Activated T-cell treated with anti-CD3 and anti-CD28 coated beads, Interleukin-2, amount 50 U/mL, for 72 hours (primary cell): Measurements from ENCODE around the gene G6PC1. TPM values are rescaled to one million over a fixed set of nuclear protein-coding genes. Genes with fewer than 3 reads are reported as not detected.
"Not testable (repeated sequence)": the region's sequence is repeated elsewhere in the genome, so short reads cannot be mapped to it uniquely, and the experiment has no call there.

Source experiments
- ATAC-seq, 2 donors: fragments of 150-1000 bp; cut with Tn5 transposase; replicated peaks in 1 of 2; 2 replicates each; pipeline ENCODE4 v1.10.0; 2021; ENCODE audit warnings: moderate library complexity in 2 of 2, mild to moderate bottlenecking in 1 of 2
- DNase-seq, 2 donors: peaks; one replicate each; pipeline ENCODE4 v3.0.0; 2021 to 2022; ENCODE audit warnings: mixed read lengths in 1 of 2
- H3K27ac Mint-ChIP-seq: one replicate; pipeline ENCODE4 v1.8.0; 2022; ENCODE audit warnings: mild to moderate bottlenecking, moderate library complexity, mixed read lengths
- H3K27me3 Mint-ChIP-seq: one replicate; pipeline ENCODE4 v1.8.0; 2022; ENCODE audit warnings: low read depth, mixed read lengths
- H3K36me3 Mint-ChIP-seq, 2 donors: one replicate each; pipeline ENCODE4 v1.8.0; 2022; ENCODE audit warnings: mixed read lengths in 2 of 2, mild to moderate bottlenecking in 1 of 2; ENCODE audit not compliant: insufficient read depth in 2 of 2
- H3K4me1 Mint-ChIP-seq: one replicate; pipeline ENCODE4 v1.8.0; 2022; ENCODE audit warnings: low read depth, mixed read lengths
- H3K4me3 Mint-ChIP-seq, 2 donors: one replicate each; pipeline ENCODE4 v1.8.0; 2022; ENCODE audit warnings: mild to moderate bottlenecking in 2 of 2, mixed read lengths in 2 of 2, moderate library complexity in 2 of 2
- H3K9me3 Mint-ChIP-seq, 2 donors: one replicate each; pipeline ENCODE4 v1.8.0; 2022; ENCODE audit warnings: mixed read lengths in 2 of 2
- total RNA-seq, 2 donors: library from RNA; stranded (reverse); gene quantifications; one replicate each; pipeline ENCODE4 v1.2.3, GENCODE V29; 2022

Gene G6PC1
- total RNA-seq, 2 donors from 2014 or later: not detected

DNA sequence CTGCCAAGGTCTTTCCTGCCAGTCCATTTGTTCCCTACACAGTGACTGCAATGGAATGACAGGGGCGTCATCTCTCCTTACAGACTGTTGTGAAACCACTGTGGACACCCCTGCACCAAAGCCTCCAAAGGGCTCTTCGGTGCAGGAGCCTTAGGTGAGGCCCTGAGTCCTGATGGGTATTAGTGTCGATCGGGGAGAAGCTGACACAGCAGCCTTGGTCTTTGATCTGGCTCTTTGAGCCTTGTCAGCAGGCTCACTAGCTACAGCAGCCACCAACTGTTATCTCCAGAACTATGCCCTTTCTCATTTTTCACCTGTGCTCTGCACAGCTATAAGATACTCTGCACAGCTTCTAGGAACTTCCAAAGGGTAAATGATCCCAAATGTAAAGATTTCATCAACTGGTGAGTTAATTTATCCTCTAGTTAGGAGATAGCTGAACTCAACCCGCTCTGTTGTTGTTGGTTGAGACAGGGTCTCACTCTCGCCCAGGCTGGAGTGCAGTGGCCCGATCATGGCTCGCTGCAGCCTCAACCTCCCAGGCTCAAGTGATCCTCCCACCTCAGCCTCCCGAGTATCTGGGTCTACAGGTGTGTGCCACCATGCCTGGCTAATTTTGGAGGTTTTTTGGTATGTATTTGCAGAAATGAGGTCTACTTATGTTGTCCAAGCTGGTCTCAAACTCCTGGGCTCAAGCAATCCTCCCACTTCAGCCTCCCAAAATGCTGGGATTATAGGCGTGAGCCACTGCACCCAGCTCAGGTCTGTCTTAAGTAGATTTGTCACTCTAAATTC lies 19.7 kb downstream of the G6PC1 start:
- Mint-ChIP-seq H3K4me3 (no peak overlapping the region), H3K27ac (no peak overlapping the region), H3K4me1 (no peaks in the 10 kb centered on the region), H3K9me3 (no peaks in the 10 kb centered on the region), H3K36me3 (no peaks in the 10 kb centered on the region), H3K27me3 (peaks cover 47% of the 10 kb centered on the region)
- DNase-seq (no peak), ATAC-seq (no peak)

DNA sequence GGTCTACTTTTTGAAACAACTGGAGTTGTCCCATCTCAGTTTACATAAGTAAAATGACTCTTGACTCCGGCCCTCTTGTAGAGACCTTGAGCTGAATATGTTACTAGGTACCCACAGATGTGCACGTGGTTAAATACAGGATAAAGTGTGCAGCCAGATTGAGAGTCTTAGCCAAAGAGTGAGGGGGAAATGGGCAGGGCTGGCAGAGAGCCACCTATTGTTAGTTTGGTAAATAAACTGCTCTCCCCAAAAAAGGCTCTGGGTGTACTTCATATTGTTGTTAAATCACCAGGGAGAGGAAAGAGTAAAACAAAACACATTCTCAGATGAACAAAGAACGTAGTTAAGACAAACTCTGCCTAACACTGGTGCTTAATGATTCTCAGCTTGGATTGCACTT lies 20.3 kb downstream of the G6PC1 start:
- no peak overlapping the region for H3K27ac Mint-ChIP-seq
- no peak for ATAC-seq

DNA sequence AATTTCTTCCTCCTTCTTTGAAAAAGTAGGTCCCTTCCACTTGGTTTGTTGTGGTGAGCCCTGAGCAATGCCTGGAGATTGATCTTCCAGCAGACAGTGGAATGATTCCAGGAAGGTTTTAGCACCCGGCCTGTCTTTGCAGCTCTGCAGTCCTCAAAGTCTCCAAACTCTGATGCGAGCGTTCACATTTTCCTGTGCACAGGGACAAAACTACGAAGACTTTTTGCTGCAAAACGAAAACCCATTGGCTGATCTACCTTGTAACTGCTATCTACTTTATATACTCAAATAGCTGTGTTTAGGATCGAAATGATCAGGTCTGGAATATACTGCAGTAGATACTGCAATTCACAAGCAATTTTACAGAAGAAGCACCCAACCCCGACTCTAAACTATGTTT lies 21.7 kb downstream of the G6PC1 start:
- ATAC-seq (no peak), DNase-seq (no peak)
- H3K4me3 Mint-ChIP-seq: no peak overlapping the region
- H3K9me3 Mint-ChIP-seq: no peaks in the 10 kb centered on the region
- H3K36me3 Mint-ChIP-seq: no peaks in the 10 kb centered on the region
- peaks cover 46% of the 10 kb centered on the region for H3K27me3 Mint-ChIP-seq
- no peak overlapping the region for H3K27ac Mint-ChIP-seq
- H3K4me1 Mint-ChIP-seq: no peaks in the 10 kb centered on the region

More for the DNA sequence above, 20.3 kb downstream of the G6PC1 start:
- no peaks in the 10 kb centered on the region for H3K9me3 Mint-ChIP-seq
- H3K4me1 Mint-ChIP-seq: no peaks in the 10 kb centered on the region
- peaks cover 47% of the 10 kb centered on the region for H3K27me3 Mint-ChIP-seq
- no peaks in the 10 kb centered on the region for H3K36me3 Mint-ChIP-seq
- no peak for DNase-seq
- no peak overlapping the region for H3K4me3 Mint-ChIP-seq

DNA sequence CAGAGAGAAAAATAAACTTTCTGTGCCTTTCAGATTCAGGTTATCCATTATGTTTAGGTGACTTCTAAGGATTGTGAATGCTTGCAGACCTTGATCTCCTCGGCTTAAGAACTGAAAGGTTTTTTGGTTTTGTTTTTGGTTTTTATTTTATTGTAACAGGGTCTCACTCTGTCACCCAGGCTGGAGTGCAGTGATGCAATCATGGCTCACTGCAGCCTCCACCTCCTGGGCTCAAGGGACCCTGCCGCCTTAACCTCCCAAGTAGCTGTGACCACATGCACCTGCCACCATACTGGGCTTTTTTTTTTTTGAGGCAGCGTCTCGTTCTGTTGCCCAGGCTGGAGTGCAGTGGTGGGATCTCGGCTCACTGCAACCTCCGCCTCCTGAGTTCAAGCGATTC lies 22.9 kb downstream of the G6PC1 start:
- not testable (repeated sequence) for H3K36me3 Mint-ChIP-seq, DNase-seq, H3K4me1 Mint-ChIP-seq, H3K9me3 Mint-ChIP-seq, H3K27ac Mint-ChIP-seq, H3K4me3 Mint-ChIP-seq, ATAC-seq
- H3K27me3 Mint-ChIP-seq: peaks cover 42% of the 10 kb centered on the region

DNA sequence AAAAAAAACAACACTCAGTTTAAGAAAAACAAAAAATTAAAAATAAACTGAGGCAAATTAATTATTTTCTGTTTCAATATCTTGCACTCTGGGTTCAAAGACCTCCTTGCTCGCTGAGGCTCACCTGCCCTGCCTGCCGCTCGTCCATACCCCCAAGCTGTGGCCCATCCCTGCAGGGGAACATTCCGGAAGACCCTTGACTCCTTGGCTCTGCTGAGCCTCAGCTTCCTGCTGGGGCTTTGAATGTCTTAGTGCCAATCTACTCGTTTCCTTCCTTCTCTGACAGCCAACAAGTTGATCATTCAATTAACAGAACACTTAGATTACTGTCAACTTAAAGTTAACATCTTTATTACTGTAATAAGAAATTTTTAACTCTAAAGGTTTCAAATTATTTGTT lies 24.3 kb downstream of the G6PC1 start:
- DNase-seq: no peak
- Mint-ChIP-seq H3K27me3 (peaks cover 31% of the 10 kb centered on the region), H3K36me3 (no peaks in the 10 kb centered on the region), H3K9me3 (no peaks in the 10 kb centered on the region), H3K4me3 (no peak overlapping the region), H3K4me1 (peaks cover 18% of the 10 kb centered on the region), H3K27ac (no peak overlapping the region)
- no peak for ATAC-seq

DNA sequence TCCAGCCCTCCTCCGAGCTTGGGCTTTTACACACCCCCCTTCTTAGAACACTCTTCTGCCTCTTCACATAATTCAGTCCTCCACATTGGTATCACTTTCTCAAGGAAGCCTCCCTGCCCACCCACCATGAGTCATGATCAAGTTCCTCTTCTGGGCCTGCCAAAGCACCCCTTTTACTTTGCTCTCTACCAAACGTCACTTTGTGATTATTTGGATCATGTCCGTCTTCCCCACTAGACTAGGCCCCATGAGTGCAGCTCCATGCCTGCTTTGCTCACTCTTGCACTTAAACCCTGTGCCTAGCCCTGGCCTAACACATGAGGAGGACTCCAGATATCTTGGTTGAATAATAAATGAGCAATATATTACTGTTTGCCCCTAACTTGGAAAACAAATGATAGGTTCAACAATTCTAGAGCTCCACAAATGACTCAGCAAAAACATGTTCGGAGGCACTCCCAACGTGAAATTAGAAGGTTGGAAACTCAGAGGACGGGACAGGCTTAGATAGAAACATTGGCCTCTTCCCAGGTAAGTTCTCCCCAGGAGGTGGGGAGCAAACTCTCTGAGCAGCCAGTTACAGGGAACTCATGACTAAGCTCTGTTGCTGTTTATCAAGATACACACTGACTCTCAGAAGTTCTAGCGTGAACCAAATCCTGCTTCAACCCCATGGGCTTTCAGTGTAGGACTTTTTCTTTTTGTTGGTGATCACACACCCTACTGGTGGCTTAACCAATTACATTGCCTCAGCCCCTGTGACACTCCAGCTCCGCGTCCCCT lies 28.3 kb downstream of the G6PC1 start:
- H3K4me3 Mint-ChIP-seq: peak overlapping the region; percentile 52 to 57
- no peaks in the 10 kb centered on the region for H3K9me3 Mint-ChIP-seq
- peaks cover 4% of the 10 kb centered on the region for H3K27me3 Mint-ChIP-seq
- H3K36me3 Mint-ChIP-seq: no peaks in the 10 kb centered on the region
- DNase-seq (peak; percentile 52 to 54), ATAC-seq (peak; percentile 94 to 96)
- H3K4me1 Mint-ChIP-seq: peaks cover 24% of the 10 kb centered on the region
- peak overlapping the region; percentile 49 for H3K27ac Mint-ChIP-seq

DNA sequence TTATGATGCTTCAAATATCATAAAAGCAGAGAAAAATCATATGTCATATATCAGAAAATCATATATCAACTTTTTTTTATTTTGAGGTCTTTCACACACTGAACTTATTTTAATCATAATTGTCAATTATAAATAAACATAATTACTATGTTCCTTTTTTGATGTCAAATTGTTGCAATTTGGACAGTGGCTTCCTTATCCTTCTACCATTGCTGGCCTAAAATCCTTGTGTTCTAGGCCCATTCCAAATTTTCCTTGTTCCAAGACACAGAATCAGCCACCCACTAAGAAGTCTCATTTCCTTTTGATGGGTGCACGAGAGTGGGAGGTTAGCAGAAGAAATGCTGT lies 28.9 kb downstream of the G6PC1 start:
- peak overlapping the region in 1 of 2 donors; percentile 52 for H3K4me3 Mint-ChIP-seq
- no peak overlapping the region for H3K27ac Mint-ChIP-seq
- H3K9me3 Mint-ChIP-seq: no peaks in the 10 kb centered on the region
- H3K4me1 Mint-ChIP-seq: peaks cover 24% of the 10 kb centered on the region
- ATAC-seq (no peak), DNase-seq (no peak)
- H3K27me3 Mint-ChIP-seq: peaks cover 4% of the 10 kb centered on the region
- no peaks in the 10 kb centered on the region for H3K36me3 Mint-ChIP-seq

DNA sequence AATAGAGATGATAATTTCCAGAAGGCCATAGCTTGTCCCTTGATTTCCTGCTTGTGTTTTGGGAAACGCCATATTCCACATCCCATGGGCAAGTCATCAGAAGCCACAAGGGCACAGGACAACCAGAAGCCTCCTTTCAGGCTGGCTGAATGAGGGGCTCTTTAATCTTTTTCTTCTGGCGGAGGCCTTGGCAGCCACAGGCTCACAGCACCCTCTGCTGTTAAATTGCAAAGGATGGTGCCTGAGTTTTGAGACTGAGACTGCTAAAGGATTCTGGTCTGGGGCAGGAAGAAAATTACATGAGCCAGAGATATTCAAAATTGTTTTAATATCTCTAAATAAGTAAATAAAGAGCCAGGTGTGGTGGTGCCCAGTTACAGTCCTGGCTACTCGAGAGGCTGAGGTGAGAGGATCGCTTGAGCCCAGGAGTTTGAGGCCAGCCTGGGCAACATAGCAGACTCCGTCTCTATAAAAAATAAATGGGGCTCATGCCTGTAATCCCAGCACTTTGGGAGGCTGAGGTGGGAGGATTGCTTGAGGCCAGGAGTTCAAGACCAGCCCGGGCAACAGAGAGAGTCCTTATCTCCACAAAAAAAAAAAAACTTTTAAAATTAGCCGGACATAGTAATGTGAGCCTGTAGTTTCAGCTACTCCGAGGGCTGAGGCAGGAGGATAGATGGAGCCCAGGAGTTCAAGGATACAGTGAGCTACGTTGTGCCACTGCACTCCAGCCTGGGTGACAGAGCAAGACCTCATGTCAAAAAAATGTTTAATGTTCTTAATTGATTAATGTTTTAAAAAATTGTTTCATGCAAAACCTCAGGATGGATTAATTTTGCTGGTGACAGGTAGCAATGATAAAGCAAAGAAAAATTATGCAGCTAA lies 37.4 kb downstream of the G6PC1 start:
- H3K27me3 Mint-ChIP-seq: peaks cover 7% of the 10 kb centered on the region
- DNase-seq: peak; percentile 35 to 41
- H3K36me3 Mint-ChIP-seq: no peaks in the 10 kb centered on the region
- no peak overlapping the region for H3K4me3 Mint-ChIP-seq
- H3K9me3 Mint-ChIP-seq: no peaks in the 10 kb centered on the region
- H3K4me1 Mint-ChIP-seq: no peaks in the 10 kb centered on the region
- no peak overlapping the region for H3K27ac Mint-ChIP-seq
- peak; percentile 60 to 62 for ATAC-seq

DNA sequence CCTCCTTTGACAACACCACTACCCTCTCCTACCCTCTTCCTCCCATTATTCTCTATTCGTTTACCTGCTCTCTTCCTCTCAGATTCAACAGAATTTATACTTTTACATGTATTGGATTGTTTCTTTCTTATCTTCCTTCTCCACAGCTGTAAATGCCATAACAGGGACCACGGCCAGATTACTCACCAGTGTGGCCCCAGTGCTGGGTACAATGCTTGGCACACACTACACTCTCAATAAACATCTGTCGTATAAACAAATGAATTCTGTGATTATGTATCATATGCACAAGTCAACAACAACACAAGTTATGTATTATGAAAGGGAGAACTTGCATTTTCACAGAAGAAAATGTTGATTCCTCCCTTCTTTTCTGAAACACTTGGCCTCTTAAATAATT lies 43.6 kb downstream of the G6PC1 start:
- Mint-ChIP-seq H3K27ac (peak overlapping the region; percentile 55), H3K36me3 (peaks cover 0 to 2% of the 10 kb centered on the region in 2 donors), H3K4me3 (no peak overlapping the region), H3K4me1 (no peaks in the 10 kb centered on the region), H3K27me3 (peaks cover 7% of the 10 kb centered on the region), H3K9me3 (no peaks in the 10 kb centered on the region)
- ATAC-seq (no peak), DNase-seq (no peak)

DNA sequence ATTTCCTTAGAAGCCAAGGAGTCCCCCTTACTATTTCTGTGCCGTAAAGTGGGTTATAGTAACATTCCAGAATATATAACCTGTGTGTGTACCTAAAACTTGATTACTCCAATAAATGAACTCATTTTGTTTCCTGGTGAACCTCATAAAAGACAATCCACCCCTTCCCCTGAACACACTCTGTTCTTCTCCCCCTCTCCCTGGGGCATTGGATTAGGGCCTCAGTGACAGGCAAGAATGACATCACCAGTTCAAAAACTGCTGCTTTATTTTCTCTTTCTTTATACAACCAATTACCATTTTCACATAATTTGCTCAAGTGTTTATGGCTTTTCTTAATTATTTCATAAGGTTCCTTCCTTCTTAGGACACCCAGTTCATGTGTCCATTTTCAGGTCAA lies 46.2 kb downstream of the G6PC1 start:
- H3K27ac Mint-ChIP-seq: peak overlapping the region; percentile 54
- no peaks in the 10 kb centered on the region for H3K9me3 Mint-ChIP-seq
- no peak for ATAC-seq
- no peak overlapping the region for H3K4me3 Mint-ChIP-seq
- H3K27me3 Mint-ChIP-seq: no peaks in the 10 kb centered on the region
- peaks cover 3 to 5% of the 10 kb centered on the region in 2 donors for H3K36me3 Mint-ChIP-seq
- H3K4me1 Mint-ChIP-seq: no peaks in the 10 kb centered on the region
- DNase-seq: no peak

DNA sequence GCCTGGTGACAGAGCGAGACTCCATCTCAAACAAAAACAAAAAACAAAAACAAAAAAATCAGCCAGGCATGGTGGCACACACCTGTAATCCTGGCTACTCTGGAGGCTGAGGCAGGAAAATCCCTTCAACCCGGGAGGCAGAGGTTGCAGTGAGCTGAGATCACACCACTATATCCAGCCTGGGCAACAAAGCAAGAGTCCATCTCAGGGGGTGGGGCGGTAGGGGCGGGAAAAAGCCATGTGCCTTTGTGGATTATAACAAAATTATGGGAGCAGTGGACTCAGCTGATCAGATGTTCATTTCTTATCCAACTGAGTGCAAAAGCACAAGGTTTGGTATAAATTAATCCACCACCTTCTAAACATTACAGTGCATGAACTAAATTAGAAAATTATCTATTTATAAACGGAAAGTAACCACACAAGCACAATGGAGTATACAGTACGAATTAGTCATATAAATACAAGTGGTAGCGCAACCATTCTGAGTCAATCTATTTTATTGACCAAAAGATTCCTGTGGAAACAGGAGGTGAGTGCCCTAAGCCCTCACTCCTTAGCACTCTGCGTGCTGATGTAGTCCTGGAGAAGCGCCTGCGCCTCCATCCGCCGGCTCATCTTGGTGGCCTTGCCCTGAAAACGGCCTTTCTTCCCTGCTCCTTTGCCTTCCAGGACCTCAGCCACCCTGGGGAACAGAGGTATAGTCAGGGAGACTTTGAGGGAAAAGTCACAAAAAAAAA lies 49.6 kb downstream of the G6PC1 start:
- Mint-ChIP-seq H3K9me3 (no peaks in the 10 kb centered on the region), H3K27ac (no peak overlapping the region), H3K4me1 (no peaks in the 10 kb centered on the region), H3K4me3 (no peak overlapping the region), H3K27me3 (no peaks in the 10 kb centered on the region), H3K36me3 (peaks cover 5 to 8% of the 10 kb centered on the region in 2 donors)
- no peak for DNase-seq
- no peak for ATAC-seq
